Subcutaneous adipose tissue (tissue), 4 donors: ENCODE data around the gene SYNE3. TPM values are rescaled to one million over a fixed set of nuclear protein-coding genes. Genes with fewer than 3 reads are reported as not detected.

Source experiments
- total RNA-seq, 4 donors: library from RNA; depleted of rRNA; stranded (reverse); fragments of >200 nt; gene quantifications; one replicate each; pipeline ENCODE4 v1.1.0, GENCODE V29; 2016
- TF ChIP-seq, protein P1 (sequence below): fragments of 450-650 bp; IDR thresholded peaks from one replicate; pipeline ENCODE4 v1.5.1; 2016; ENCODE audit warnings: low read depth, mild to moderate bottlenecking, control low read depth, antibody characterized with exemption, moderate library complexity

The SYNE3 gene
- total RNA-seq, 4 donors from 2014 or later: 82.8 to 196 (median 136) TPM

DNA sequence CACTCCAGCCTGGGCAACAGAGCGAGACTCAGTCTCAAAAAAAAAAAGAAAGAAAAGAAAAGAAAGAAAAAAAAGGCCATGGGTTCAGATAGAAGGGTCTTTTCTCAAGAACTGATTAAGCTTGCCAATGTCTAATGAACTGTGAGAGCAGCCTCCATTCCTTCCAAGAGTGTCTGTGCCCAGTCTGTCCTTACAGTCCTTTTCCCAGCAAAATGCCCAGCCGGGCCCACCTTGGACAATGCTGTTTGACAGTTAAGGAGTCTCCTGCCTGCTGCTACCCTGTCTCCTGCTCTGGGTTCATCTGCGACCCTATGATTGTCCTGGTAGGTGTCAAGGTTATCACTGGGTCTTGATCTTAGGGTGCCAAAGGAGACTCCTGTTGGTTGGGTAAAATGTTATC, 21.4 kb downstream of the SYNE3 start:
- TF ChIP-seq, protein P1, sequence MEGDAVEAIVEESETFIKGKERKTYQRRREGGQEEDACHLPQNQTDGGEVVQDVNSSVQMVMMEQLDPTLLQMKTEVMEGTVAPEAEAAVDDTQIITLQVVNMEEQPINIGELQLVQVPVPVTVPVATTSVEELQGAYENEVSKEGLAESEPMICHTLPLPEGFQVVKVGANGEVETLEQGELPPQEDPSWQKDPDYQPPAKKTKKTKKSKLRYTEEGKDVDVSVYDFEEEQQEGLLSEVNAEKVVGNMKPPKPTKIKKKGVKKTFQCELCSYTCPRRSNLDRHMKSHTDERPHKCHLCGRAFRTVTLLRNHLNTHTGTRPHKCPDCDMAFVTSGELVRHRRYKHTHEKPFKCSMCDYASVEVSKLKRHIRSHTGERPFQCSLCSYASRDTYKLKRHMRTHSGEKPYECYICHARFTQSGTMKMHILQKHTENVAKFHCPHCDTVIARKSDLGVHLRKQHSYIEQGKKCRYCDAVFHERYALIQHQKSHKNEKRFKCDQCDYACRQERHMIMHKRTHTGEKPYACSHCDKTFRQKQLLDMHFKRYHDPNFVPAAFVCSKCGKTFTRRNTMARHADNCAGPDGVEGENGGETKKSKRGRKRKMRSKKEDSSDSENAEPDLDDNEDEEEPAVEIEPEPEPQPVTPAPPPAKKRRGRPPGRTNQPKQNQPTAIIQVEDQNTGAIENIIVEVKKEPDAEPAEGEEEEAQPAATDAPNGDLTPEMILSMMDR: no peak

DNA sequence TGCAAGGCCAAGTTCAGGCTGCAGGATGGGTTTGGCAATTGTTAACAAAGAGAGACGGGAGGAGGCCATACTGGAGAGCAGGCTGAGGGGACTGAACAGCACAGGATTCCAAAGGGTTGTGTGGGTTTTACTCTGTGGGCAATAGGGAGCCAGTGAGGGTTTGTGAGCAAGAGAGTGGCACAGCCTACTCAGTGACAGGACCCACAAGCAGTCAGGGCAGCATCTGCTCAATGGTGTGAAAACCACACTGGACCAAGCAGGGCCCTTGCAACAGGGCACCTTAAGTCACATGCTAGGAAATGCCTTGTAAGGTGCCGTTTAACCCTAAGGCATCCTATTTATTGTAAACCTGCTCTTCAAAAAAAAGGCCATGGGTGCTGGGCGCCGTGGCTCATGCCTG, 22.0 kb downstream of the SYNE3 start:
- TF ChIP-seq, protein P1: no peak

DNA sequence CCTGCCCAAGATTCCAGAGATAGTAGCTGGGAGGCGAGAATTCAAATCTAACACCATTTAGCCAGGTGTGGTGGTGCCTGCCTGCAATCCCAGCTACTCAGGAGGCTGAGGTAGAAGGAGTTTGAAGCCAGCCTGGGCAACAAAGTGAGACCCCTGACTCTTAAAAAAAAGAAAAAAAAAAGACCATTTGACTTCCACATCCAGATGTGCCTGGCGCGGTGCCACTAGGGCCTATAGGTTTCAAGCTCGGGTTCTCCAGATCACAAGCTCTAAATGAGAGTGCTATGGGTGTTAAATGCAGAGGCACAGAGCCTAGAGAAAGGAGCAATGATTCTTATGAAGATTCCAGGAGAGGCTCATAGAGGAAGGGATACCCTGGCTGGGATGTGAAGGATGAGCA, 22.5 kb downstream of the SYNE3 start:
- TF ChIP-seq, protein P1: no peak

DNA sequence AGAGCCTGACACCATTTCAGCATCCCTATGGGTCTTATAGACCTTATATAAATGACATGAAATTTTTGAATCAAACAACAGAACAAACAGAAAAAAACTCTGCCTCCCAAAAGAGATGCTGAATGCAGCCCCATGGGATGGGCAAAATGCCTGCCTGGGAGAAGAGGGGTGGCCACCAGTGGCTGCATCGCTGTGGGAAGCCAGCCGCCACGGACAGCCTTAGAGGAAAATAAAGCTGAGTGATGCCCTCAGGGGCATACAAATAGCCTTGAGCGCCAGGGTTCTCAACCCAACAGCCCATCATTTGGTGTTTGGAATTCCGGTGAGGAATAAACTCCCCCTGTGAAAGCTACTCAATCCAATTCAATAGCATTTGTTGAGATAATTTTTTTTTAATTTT, 22.9 kb downstream of the SYNE3 start:
- TF ChIP-seq, protein P1: no peak

DNA sequence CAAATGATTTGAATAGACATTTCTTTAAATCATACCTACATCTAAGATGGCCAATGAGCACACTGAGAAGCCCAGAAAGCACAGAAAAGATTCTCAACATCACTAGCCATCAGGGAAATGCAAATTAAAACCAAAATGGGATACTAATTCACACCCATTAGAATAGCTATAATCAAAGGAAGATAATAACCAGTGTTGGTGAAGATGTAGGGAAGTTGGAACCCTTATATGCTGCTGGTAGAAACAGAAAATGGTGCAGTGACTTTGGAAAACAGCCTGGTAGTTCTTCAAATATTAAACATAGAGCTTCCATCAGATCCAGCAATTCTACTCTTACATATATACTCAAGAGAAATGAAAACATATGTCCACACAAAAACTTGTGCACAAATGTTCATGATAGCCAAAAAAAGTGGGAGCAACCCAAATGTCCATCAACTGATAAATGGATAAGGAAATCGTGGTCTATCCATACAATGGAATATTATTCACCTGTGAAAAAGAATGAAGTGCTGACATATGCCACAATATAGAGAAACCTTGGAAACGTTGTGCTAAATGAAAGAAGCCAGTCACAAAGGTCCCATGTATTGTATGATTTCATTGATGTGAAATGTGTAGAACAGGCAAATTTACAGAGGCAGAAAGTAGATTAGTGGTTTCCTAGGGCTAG, 24.4 kb downstream of the SYNE3 start:
- TF ChIP-seq, protein P1: no peak

DNA sequence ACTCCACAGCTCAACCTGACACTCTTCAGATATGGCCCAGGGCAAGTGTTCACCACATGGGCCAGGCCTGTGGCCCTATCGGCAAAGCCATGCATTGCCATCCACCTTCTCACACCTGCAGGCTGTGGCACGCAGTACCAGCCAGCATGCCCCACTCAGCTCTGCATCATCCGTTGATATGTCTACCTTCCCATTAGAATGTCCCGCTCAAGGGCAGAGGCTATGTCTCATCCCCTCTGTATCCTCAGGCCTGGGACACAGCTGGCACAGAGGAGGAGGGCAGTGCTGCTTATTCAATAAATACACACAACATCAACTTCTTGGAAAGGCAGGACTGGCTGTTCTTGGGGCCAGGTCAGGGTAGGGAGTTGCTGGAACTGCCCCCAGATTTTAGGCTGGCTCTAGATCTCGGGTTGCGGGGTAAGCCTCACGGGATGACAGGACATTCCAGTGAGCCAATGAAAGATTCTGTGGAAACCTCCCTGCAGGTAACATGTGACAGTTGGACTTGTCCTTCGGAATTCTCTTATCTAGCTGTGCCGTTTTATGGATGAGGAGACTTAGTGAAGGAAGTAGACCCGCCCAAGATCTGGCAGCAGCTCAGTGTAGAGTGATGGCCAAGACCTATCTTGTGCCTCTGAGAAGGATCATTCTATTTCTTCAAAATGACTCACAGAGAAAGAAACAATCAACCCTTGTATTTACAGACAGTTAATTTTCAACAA, 25.6 kb downstream of the SYNE3 start:
- TF ChIP-seq, protein P1: no peak

DNA sequence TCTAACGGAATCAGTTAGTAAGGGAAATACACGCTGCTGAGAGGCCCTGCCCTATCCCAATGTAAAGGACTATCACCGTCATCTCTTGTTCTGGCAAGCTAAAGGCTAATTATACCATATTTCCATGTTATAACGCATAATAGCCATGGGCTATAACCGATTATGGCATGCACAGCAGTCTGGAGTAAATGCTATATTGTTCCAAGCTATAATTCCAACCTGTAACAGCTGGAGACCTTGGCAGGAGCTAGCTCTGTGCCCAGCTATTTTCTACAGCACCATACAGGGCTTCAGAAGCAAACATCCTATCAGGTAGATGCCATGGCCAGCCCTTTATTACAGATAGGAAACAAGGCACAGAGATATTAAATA, 26.3 kb downstream of the SYNE3 start:
- TF ChIP-seq, protein P1: no peak
